Neural progenitor cell (in vitro differentiated cells): ENCODE data around the gene SLC2A9. TPM values are rescaled to one million over a fixed set of nuclear protein-coding genes. Genes with fewer than 3 reads are reported as not detected.

ENCODE experiments used
- DNase-seq: peaks from one replicate; pipeline ENCODE4 v3.0.0-alpha.2; 2016; ENCODE audit warnings: low spot score
- H2AFZ ChIP-seq: fragments of 200-600 bp; sonication (generic); replicated peaks from 2 replicates; pipeline ENCODE4 v1.6.1; 2016; ENCODE audit warnings: antibody characterized with exemption
- H3F3A ChIP-seq: fragments of 200-600 bp; sonication (generic); 2 replicates; pipeline ENCODE4 v1.6.1; 2016; ENCODE audit warnings: antibody characterized with exemption, low read depth
- H3K27ac ChIP-seq: fragments of 200-600 bp; sonication (generic); 2 replicates; pipeline ENCODE4 v1.5.1; 2016; ENCODE audit warnings: mild to moderate bottlenecking
- H3K27me3 ChIP-seq: fragments of 200-600 bp; sonication (generic); 2 replicates; pipeline ENCODE4 v1.6.1; 2016; ENCODE audit warnings: mild to moderate bottlenecking, moderate library complexity
- H3K36me3 ChIP-seq: fragments of 200-600 bp; sonication (generic); 2 replicates; pipeline ENCODE4 v1.5.1; 2016
- H3K4me1 ChIP-seq: fragments of 200-600 bp; sonication (generic); 2 replicates; pipeline ENCODE4 v1.6.1; 2016; ENCODE audit warnings: mixed run types
- H3K4me2 ChIP-seq: fragments of 200-600 bp; sonication (generic); 2 replicates; pipeline ENCODE4 v1.6.1; 2016
- H3K4me3 ChIP-seq: fragments of 200-600 bp; sonication (generic); 2 replicates; pipeline ENCODE4 v1.5.1; 2016
- H3K79me2 ChIP-seq: fragments of 200-600 bp; sonication (generic); 2 replicates; pipeline ENCODE4 v1.6.1; 2016; ENCODE audit warnings: low read depth
- H3K9ac ChIP-seq: fragments of 200-600 bp; sonication (generic); 2 replicates; pipeline ENCODE4 v1.6.1; 2016
- H3K9me3 ChIP-seq: fragments of 200-600 bp; sonication (generic); 2 replicates; pipeline ENCODE4 v1.5.1; 2016; ENCODE audit warnings: low read depth
- H4K20me1 ChIP-seq: fragments of 200-600 bp; sonication (generic); 2 replicates; pipeline ENCODE4 v1.6.1; 2016; ENCODE audit warnings: low read depth
- H3K27ac Mint-ChIP-seq: 3 replicates; pipeline ENCODE4 v1.8.0; 2021; ENCODE audit warnings: mixed read lengths
- H3K27me3 Mint-ChIP-seq: 2 replicates; pipeline ENCODE4 v1.8.0; 2022; ENCODE audit warnings: low read depth, mild to moderate bottlenecking, inconsistent platforms, moderate library complexity, mixed read lengths; ENCODE audit not compliant: insufficient read depth
- H3K36me3 Mint-ChIP-seq: 3 replicates; pipeline ENCODE4 v1.8.0; 2021; ENCODE audit warnings: mixed read lengths
- H3K4me1 Mint-ChIP-seq: 3 replicates; pipeline ENCODE4 v1.8.0; 2021; ENCODE audit warnings: mixed read lengths
- H3K4me3 Mint-ChIP-seq: 3 replicates; pipeline ENCODE4 v1.8.0; 2021; ENCODE audit warnings: mild to moderate bottlenecking, moderate library complexity, mixed read lengths
- H3K9me3 Mint-ChIP-seq: 3 replicates; pipeline ENCODE4 v1.8.0; 2020; ENCODE audit warnings: mixed read lengths
- CTCF ChIP-seq: fragments of 200-600 bp; sonication (generic); IDR thresholded peaks from 2 replicates; pipeline ENCODE4 v1.5.1; 2017; ENCODE audit warnings: antibody characterized with exemption, mild to moderate bottlenecking
- EZH2 ChIP-seq: fragments of 200-600 bp; sonication (generic); IDR thresholded peaks from 2 replicates; pipeline ENCODE4 v1.6.1; 2017; ENCODE audit warnings: antibody characterized with exemption, mild to moderate bottlenecking, moderate library complexity
- EZH2phosphoT487 ChIP-seq: fragments of 200-600 bp; sonication (generic); IDR thresholded peaks from 2 replicates; pipeline ENCODE4 v1.6.1; 2017; ENCODE audit warnings: antibody characterized with exemption
- total RNA-seq: library from RNA; depleted of rRNA; stranded (reverse); fragments of >200 nt; gene quantifications from 2 replicates; pipeline ENCODE4 v1.2.3, GENCODE V29; 2015; ENCODE audit warnings: low replicate concordance

Gene SLC2A9
- total RNA-seq, 1 donor from 2014 or later: not detected

GRCh38 chr4:10005632-10006031 is 15.7 kb downstream of the SLC2A9 start:
- Histone ChIP-seq H3K4me1 (no peaks in the 10 kb centered on the region), H4K20me1 (no peaks in the 10 kb centered on the region), H3K4me3 (no peak overlapping the region), H3K79me2 (no peaks in the 10 kb centered on the region), H3K27me3 (no peaks in the 10 kb centered on the region), H3K4me2 (no peak overlapping the region), H3K36me3 (no peaks in the 10 kb centered on the region), H3K9me3 (no peaks in the 10 kb centered on the region), H3K27ac (no peak overlapping the region), H3F3A (no peaks in the 10 kb centered on the region), H2AFZ (no peak overlapping the region), H3K9ac (no peak overlapping the region)
- DNase-seq: no peak
- Mint-ChIP-seq H3K27ac (no peak overlapping the region), H3K4me1 (no peaks in the 10 kb centered on the region), H3K9me3 (no peaks in the 10 kb centered on the region), H3K36me3 (no peaks in the 10 kb centered on the region), H3K4me3 (no peak overlapping the region), H3K27me3 (no peaks in the 10 kb centered on the region)
- TF ChIP-seq EZH2: no peak
- TF ChIP-seq CTCF: no peak
- no peak for TF ChIP-seq EZH2phosphoT487

GRCh38 chr4:10003666-10004065 is 17.6 kb downstream of the SLC2A9 start:
- H3K27me3 Mint-ChIP-seq: no peaks in the 10 kb centered on the region
- no peak overlapping the region for H3K27ac Mint-ChIP-seq
- no peaks in the 10 kb centered on the region for H3K9me3 ChIP-seq
- no peaks in the 10 kb centered on the region for H3F3A ChIP-seq
- H3K9ac ChIP-seq: no peak overlapping the region
- no peak for DNase-seq
- no peaks in the 10 kb centered on the region for H3K27me3 ChIP-seq
- no peaks in the 10 kb centered on the region for H3K4me1 Mint-ChIP-seq
- H3K4me2 ChIP-seq: no peak overlapping the region
- H4K20me1 ChIP-seq: no peaks in the 10 kb centered on the region
- no peaks in the 10 kb centered on the region for H3K4me1 ChIP-seq
- H3K27ac ChIP-seq: no peak overlapping the region
- H3K4me3 Mint-ChIP-seq: no peak overlapping the region
- H3K4me3 ChIP-seq: no peak overlapping the region
- no peaks in the 10 kb centered on the region for H3K79me2 ChIP-seq
- no peaks in the 10 kb centered on the region for H3K36me3 Mint-ChIP-seq
- no peak overlapping the region for H2AFZ ChIP-seq
- H3K9me3 Mint-ChIP-seq: no peaks in the 10 kb centered on the region
- no peaks in the 10 kb centered on the region for H3K36me3 ChIP-seq
- TF ChIP-seq EZH2phosphoT487 (no peak), CTCF (no peak), EZH2 (no peak)

GRCh38 chr4:10002278-10002677 is 19.0 kb downstream of the SLC2A9 start:
- no peaks in the 10 kb centered on the region for H3K79me2 ChIP-seq
- H3K9ac ChIP-seq: no peak overlapping the region
- TF ChIP-seq EZH2phosphoT487 (no peak), EZH2 (no peak), CTCF (no peak)
- no peaks in the 10 kb centered on the region for H3F3A ChIP-seq
- Mint-ChIP-seq H3K27me3 (no peaks in the 10 kb centered on the region), H3K36me3 (no peaks in the 10 kb centered on the region), H3K27ac (no peak overlapping the region), H3K4me1 (no peaks in the 10 kb centered on the region), H3K9me3 (no peaks in the 10 kb centered on the region), H3K4me3 (no peak overlapping the region)
- H3K4me3 ChIP-seq: no peak overlapping the region
- H3K4me1 ChIP-seq: no peaks in the 10 kb centered on the region
- no peaks in the 10 kb centered on the region for H3K9me3 ChIP-seq
- H3K4me2 ChIP-seq: no peak overlapping the region
- no peak overlapping the region for H3K27ac ChIP-seq
- no peak overlapping the region for H2AFZ ChIP-seq
- no peak for DNase-seq
- no peaks in the 10 kb centered on the region for H4K20me1 ChIP-seq
- H3K36me3 ChIP-seq: no peaks in the 10 kb centered on the region
- H3K27me3 ChIP-seq: no peaks in the 10 kb centered on the region
